ENCODE measurements around the gene C1QTNF1.

GRCh38 chr17:79093270-79093669 is 69.3 kb downstream of the C1QTNF1 start:
- TF ChIP-seq CTCF (IDR thresholded peaks at IDR 0.05; ENCODE audit: low read length) = no peak
- no peak for TF ChIP-seq EZH2 (optimal IDR thresholded peaks at IDR 0.05; ENCODE audit: low read depth, low read length)
- no peak for TF ChIP-seq EZH2phosphoT487 (IDR thresholded peaks at IDR 0.05; ENCODE audit: low read length)
